ENCODE measurements around the gene MRPS27.

The MRPS27 gene

DNA sequence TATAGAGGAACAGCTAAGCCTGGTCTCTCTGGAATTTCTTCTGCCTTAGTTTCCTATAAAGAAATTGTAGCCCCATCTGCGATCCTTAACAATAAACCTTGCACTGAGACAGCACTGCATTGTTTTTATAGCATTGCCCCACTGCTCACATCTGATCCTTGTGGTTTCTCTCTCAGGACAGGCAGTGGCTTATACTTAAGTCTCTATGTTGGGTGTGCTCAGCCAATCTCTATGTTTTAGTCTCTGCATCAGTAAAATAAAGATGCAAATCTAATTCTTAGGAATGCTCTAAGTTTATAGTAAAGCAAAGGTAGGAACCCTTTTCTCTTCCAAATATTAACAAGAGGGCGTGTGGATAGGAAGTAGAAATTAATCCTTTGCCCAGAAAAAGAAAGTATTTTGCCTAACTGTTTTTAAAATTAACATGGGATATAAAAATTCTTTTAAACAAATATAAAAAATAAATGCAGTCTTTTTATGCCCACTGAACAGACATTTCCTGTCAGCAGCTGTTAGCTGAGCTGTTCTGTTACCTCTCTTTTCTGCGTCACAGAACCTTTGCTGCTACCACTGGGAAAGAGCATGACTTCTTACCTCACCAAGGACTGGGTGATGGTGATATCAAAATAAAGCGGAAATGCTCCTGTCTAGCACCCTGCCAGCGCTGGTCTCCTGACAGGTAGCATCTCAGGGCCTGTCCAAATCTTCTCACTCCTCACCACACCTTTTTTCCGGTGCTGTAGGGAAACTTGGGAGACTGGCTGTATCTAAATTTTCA lies 29.5 kb downstream of the MRPS27 start:
- no peak for DNase-seq

GRCh38 chr5:72288924-72289323 lies 31.1 kb downstream of the MRPS27 start:
- no peak for DNase-seq

GRCh38 chr5:72286798-72287197 lies 33.2 kb downstream of the MRPS27 start:
- no peak for DNase-seq

DNA sequence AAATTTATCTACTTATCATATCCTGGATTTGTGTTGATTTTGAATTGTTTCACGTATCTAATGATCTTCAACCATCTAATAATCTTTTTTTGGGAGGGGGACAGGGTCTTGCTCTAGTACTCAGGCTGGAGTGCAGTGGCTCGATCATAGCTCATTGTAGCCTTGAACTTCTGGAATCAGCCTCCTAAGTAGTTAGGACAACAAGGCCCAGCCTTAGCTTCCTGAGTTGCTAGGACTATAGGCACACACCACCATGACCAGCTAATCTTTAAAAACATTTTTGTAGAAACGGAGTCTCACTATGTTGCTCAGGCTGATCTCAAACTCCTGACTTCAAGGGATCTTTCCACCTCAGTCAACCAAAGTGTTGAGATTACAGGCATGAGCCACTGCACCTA lies 34.6 kb downstream of the MRPS27 start:
- no peak for DNase-seq

GRCh38 chr5:72284559-72285423 lies 35.2 kb downstream of the MRPS27 start:
- DNase-seq: no peak

DNA sequence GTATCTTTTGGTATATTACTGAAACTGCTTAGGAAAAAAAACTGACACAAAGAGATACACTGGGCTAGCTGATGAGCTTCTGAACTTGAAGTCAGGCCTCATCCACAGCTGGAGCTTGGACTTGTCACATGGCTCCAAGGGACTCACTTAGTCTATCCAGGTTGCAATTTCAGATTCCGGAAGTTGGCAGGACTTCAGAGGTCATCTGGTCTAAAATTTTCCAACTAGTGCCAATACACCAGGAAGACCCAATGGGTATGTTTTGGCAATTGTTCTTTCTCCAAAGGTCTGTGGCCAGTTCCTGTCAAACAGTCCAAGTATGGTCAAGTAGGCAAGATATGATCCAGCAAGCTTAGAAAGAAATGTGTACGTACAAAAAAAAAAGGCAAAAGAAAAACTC lies 36.7 kb downstream of the MRPS27 start:
- DNase-seq: no peak

DNA sequence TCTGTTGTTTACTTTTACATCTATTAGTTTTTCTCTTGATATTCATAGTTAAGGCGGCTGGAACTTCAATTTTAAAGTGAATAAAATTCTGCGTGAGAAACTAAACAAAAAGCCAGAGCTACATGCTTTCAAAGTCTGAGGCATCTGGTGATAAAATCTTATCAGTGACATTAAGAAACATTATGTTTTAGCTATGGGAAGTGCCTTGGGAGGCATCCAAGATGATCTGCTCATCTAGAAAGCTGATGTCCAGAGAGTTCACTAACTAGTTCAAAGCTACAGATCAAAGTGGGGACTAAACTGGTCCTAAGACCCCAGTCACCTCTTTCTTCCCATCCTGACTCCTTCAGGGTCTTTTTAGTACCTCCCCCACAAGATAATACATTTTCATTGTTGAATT lies 37.2 kb downstream of the MRPS27 start:
- no peak for DNase-seq

- no peak for DNase-seq
Observed at GRCh38 chr5:72281764-72282499, 38.1 kb downstream of the MRPS27 start.

DNA sequence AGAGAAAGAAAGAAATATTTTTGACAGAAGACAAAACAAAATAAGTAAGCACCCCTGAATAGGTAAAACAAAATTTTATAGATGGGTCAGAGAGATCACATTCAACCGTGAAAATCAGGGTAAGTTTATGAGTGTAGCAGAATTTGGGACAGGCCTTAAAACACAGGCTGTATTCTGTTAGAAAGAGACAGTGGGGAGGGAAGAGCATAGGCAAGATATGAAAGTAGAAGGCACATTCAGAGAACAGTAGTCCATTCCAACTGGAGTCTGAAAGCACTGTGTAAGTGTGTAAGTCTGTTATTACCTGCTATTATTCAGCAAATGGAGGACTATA lies 38.6 kb downstream of the MRPS27 start:
- no peak for DNase-seq

- no peak for DNase-seq
Observed at GRCh38 chr5:72280581-72281069, 39.4 kb downstream of the MRPS27 start.

- DNase-seq: no peak
Observed at GRCh38 chr5:72276219-72276752, 43.8 kb downstream of the MRPS27 start.

- no peak for DNase-seq
Observed at GRCh38 chr5:72273547-72273946, 46.5 kb downstream of the MRPS27 start.

GRCh38 chr5:72272398-72272797 lies 47.6 kb downstream of the MRPS27 start:
- DNase-seq: no peak

- DNase-seq: no peak
Observed at GRCh38 chr5:72271702-72272101, 48.3 kb downstream of the MRPS27 start.

DNA sequence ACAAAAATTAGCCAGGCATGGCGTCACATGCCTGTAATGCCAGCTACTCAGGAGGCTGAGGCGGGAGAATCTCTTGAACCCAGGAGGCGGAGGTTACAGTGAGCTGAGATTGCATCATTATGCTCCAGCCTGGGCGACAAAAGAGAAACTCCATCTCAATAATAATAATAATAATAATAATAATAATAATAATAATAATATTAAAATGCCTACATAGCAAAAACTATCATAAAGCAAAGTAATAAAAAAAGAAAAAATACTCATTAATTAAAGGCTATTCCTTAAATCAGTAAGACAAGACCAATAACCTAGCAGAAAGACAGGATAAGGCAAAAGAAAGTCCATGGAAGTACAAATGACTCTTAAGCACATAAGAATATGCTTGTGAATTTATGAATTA lies 50.0 kb downstream of the MRPS27 start:
- DNase-seq: no peak

- DNase-seq: no peak
Observed at GRCh38 chr5:72269411-72269780, 50.6 kb downstream of the MRPS27 start.

DNA sequence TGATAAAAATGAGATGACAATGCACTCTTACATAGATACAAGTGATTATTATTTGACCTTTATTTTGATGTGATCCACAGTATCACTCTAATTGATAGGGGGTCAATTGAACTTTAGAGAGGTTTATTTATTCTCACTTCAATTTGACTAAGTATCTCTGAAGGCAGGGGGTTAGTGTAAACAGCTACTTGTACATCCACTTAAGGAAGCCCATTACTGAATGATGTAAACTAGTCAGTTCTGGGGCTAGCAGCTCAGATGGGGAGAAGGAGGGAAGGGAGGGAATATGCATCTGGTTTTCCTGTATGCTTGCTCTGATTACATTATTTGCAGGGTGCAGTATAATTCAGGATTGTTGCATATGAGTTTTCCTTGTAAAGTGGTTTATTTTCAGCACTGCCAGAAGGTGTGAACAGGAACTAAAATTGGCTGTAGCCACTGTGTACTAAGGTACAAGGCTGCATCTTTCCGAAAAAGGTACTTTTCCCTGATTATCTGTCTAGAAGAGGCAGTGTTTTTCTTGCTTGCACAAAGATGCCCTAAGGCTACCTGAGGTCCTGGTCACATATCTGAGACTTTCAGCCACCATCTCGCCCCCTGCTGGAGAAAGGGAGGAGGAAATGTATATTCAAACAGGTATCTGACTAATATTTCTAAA lies 51.2 kb downstream of the MRPS27 start:
- peak; percentile 39 for DNase-seq

- DNase-seq: no peak
Observed at GRCh38 chr5:72268260-72268659, 51.8 kb downstream of the MRPS27 start.

GRCh38 chr5:72267685-72268084 lies 52.4 kb downstream of the MRPS27 start:
- no peak for DNase-seq

- no peak for DNase-seq
Observed at GRCh38 chr5:72266862-72267261, 53.2 kb downstream of the MRPS27 start.

DNA sequence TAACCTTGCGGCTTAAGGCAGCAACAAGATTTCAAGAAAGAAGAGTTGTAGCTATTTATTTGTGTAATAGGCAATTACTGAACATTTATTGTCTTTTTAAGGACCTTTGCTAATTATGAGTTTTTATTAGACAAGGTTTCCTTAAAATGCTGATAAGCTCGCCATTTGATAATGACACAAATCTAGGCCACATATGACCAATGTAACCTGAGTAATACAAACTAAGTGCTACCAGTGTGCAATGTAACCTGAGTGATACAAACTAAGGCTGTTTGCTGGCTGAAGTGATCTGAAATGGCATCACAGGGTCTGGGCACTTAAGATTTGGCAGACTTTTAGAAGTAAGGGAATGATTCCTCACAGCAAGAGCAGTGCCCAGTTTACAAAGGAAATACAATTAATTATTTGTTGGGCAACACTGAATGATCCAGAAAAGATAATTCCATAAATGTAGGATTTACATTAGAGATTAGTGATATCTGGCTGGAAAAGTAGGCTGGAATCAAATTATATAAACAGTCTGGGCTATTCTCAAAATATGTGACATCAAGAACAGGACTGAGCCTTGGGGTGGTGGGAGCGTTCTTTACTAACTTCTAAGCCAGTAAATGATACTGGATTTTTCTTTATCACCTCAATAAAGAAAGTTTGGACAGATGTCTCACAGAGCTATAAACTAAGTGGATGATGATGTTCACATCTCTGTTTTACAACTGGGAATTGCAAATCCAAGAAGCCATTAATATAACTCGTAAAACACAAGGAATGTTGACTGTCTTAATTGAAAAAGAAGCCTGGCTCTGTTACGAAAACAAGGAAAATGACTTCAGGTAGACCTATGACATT lies 54.8 kb downstream of the MRPS27 start:
- no peak for DNase-seq

DNA sequence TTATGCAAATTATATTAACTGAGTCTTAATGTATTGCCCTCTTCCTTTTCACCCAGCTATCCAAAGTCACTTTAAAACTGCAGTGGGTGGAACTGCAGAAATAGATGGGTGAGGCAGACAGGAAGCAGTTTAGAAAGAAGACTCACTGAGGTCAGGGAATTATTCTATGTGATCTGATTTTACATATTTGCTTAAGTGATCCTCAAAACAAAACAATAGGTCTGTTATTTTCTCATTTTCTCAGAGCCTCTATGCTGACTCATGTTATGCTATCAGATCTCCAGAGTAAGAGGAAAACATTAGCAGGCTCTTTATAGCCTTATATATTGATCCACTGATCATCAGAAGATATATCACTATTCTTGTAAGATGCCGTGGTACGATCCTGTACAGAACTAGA lies 63.5 kb downstream of the MRPS27 start:
- no peak for DNase-seq

Data from NCI-H748 treated with DMSO at 0.1 percent for 48 hours (cell line).